ENCODE data around the gene SMG6.
"Not testable (repeated sequence)": the region's sequence is repeated elsewhere in the genome, so short reads cannot be mapped to it uniquely, and the experiment has no call there.

SMG6 gene

GRCh38 chr17:2174468-2175293 is 128.9 kb downstream of the SMG6 start:
- DNase-seq: no peak

- DNase-seq: no peak
Measured at GRCh38 chr17:2174014-2174413, 129.6 kb downstream of the SMG6 start.

GRCh38 chr17:2172999-2173398 is 130.6 kb downstream of the SMG6 start:
- no peak for DNase-seq

GRCh38 chr17:2172077-2172851 is 131.3 kb downstream of the SMG6 start:
- no peak for DNase-seq

- DNase-seq: no peak
Measured at GRCh38 chr17:2171702-2172076, 131.9 kb downstream of the SMG6 start.

- peak; percentile 39 for DNase-seq
Measured at GRCh38 chr17:2170023-2170422, 133.6 kb downstream of the SMG6 start.

- DNase-seq: not testable (repeated sequence)
Measured at GRCh38 chr17:2165723-2166122, 137.9 kb downstream of the SMG6 start.

- DNase-seq: no peak
Measured at GRCh38 chr17:2158396-2158780, 145.2 kb downstream of the SMG6 start.

- DNase-seq: no peak
Measured at GRCh38 chr17:2157675-2158395, 145.8 kb downstream of the SMG6 start.

- no peak for DNase-seq
Measured at GRCh38 chr17:2157081-2157480, 146.5 kb downstream of the SMG6 start.

GRCh38 chr17:2156666-2157065 is 146.9 kb downstream of the SMG6 start:
- DNase-seq: no peak

GRCh38 chr17:2155573-2155972 is 148.0 kb downstream of the SMG6 start:
- no peak for DNase-seq

GRCh38 chr17:2151358-2152033 is 152.1 kb downstream of the SMG6 start:
- no peak for DNase-seq

- DNase-seq: no peak
Measured at GRCh38 chr17:2150806-2151205, 152.8 kb downstream of the SMG6 start.

- DNase-seq: no peak
Measured at GRCh38 chr17:2149934-2150333, 153.7 kb downstream of the SMG6 start.

- no peak for DNase-seq
Measured at GRCh38 chr17:2146132-2146871, 157.3 kb downstream of the SMG6 start.

GRCh38 chr17:2144701-2145100 is 158.9 kb downstream of the SMG6 start:
- DNase-seq: no peak

- DNase-seq: no peak
Measured at GRCh38 chr17:2143332-2143731, 160.3 kb downstream of the SMG6 start.

GRCh38 chr17:2142682-2143081 is 160.9 kb downstream of the SMG6 start:
- not testable (repeated sequence) for DNase-seq

- no peak for DNase-seq
Measured at GRCh38 chr17:2140683-2141082, 162.9 kb downstream of the SMG6 start.

- no peak for DNase-seq
Measured at GRCh38 chr17:2138761-2139160, 164.8 kb downstream of the SMG6 start.

GRCh38 chr17:2138318-2138717 is 165.3 kb downstream of the SMG6 start:
- DNase-seq: peak; percentile 31

Data from stimulated activated CD8-positive, alpha-beta memory T cell treated with anti-CD3 and anti-CD28 coated beads, Interleukin-4, amount 100 ng/mL, for 48 hours (primary cell).